ENCODE measurements around the gene ADARB1. TPM values are rescaled to one million over a fixed set of nuclear protein-coding genes. Genes with fewer than 3 reads are reported as not detected.

Gene ADARB1
- polyA plus RNA-seq, 1 of the 3 experiments (the other 2 are of a cell fraction): 7.8 TPM

GRCh38 chr21:45161038-45161945 lies 86.9 kb downstream of the ADARB1 start:
- POLR2A ChIA-PET: no interaction called here
- Histone ChIP-seq H3K9me3 (no peaks in the 10 kb centered on the region), H4K20me1 (ENCODE audit: insufficient read depth) (no peaks in the 10 kb centered on the region), H3K4me1 (ENCODE audit: control insufficient read depth in 1 of 2, insufficient read depth in 2 of 2, low read depth in 1 of 2, low read length in 1 of 2) (peaks cover 0 to 63% of the 10 kb centered on the region in 2 experiments; a peak in 2 of 4 replicates), H3K27me3 (ENCODE audit: insufficient read depth) (no peaks in the 10 kb centered on the region), H3K4me3 (ENCODE audit: low read depth in 2 of 2, low read length in 1 of 2) (no peak overlapping the region), H2AFZ (ENCODE audit: low read depth) (no peak overlapping the region), H3K79me2 (ENCODE audit: insufficient read depth) (no peaks in the 10 kb centered on the region), H3F3A (replicated peaks; ENCODE audit: insufficient read depth) (peaks cover 8% of the 10 kb centered on the region), H3K4me2 (no peak overlapping the region), H3K36me3 (replicated peaks in 1 of 2; ENCODE audit: control insufficient read depth in 1 of 2, insufficient read depth in 2 of 2, low read length in 1 of 2) (no peaks in the 10 kb centered on the region), H3K27ac (ENCODE audit: low read depth in 2 of 2, low read length in 1 of 2) (peak overlapping the region in 1 of 2 experiments; percentile 100; a peak in 2 of 4 replicates), H3K9ac (no peak overlapping the region), H3K9me2 (no peaks in the 10 kb centered on the region)
- CTCF ChIA-PET: interaction anchor here (0.6 to 3.5 kb wide), 4 partner anchors 20 to 148 kb away, joined by 3 to 28 read pairs (median 3); no protein-coding TSS in a partner anchor
- 75% methylated on average over 3 of the region's 18 CpGs for WGBS (ENCODE audit: low lambda C conversion rate)
- TF ChIP-seq REST (IDR thresholded peaks at IDR 0.05; ENCODE audit: low read depth, low read length) (no peak), USF2 (IDR thresholded peaks at IDR 0.05; ENCODE audit: borderline replicate concordance, low read depth, low read length) (no peak), RFX5 (IDR thresholded peaks at IDR 0.05; ENCODE audit: low read length) (no peak), RXRA (IDR thresholded peaks at IDR 0.05; ENCODE audit: borderline replicate concordance, low read depth) (no peak), CHD2 (IDR thresholded peaks at IDR 0.05; ENCODE audit: low read length, partially characterized antibody) (no peak), TEAD4 (IDR thresholded peaks at IDR 0.05; ENCODE audit: borderline replicate concordance, insufficient read depth) (no peak), NRF1 (IDR thresholded peaks at IDR 0.05; ENCODE audit: low read depth, low read length) (no peak), SIN3A (IDR thresholded peaks at IDR 0.05; ENCODE audit: borderline replicate concordance, low read depth, low read length) (no peak), POLR2AphosphoS5 (IDR thresholded peaks at IDR 0.05; ENCODE audit: low read depth, low read length) (no peak), FOXM1 (IDR thresholded peaks at IDR 0.05; ENCODE audit: low read depth) (no peak), TCF12 (IDR thresholded peaks at IDR 0.05) (no peak), CTCF (IDR thresholded peaks at IDR 0.05) (no peak), JUND (IDR thresholded peaks at IDR 0.05) (no peak)
- TF ChIP-seq, protein P1, sequence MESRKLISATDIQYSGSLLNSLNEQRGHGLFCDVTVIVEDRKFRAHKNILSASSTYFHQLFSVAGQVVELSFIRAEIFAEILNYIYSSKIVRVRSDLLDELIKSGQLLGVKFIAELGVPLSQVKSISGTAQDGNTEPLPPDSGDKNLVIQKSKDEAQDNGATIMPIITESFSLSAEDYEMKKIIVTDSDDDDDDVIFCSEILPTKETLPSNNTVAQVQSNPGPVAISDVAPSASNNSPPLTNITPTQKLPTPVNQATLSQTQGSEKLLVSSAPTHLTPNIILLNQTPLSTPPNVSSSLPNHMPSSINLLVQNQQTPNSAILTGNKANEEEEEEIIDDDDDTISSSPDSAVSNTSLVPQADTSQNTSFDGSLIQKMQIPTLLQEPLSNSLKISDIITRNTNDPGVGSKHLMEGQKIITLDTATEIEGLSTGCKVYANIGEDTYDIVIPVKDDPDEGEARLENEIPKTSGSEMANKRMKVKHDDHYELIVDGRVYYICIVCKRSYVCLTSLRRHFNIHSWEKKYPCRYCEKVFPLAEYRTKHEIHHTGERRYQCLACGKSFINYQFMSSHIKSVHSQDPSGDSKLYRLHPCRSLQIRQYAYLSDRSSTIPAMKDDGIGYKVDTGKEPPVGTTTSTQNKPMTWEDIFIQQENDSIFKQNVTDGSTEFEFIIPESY (IDR thresholded peaks at IDR 0.05; ENCODE audit: borderline replicate concordance, low read depth): no peak
- DNase-seq: no peak
